Upper lobe of left lung (tissue), 6 donors: ENCODE results near the gene ZNF629. TPM values are rescaled to one million over a fixed set of nuclear protein-coding genes. Genes with fewer than 3 reads are reported as not detected.

Source experiments
- ATAC-seq, 2 donors: fragments of 200-7000 bp; cut with Tn5 transposase; one replicate each; pipeline ENCODE4 v1.9.1; 2022; ENCODE audit warnings: mild to moderate bottlenecking in 2 of 2, moderate library complexity in 2 of 2; ENCODE audit not compliant: low FRiP score in 2 of 2
- DNase-seq, 2 donors: peaks; one replicate each; pipeline ENCODE4 v3.0.0-alpha.2; 2019 to 2020
- H3K27ac ChIP-seq, 4 donors: fragments of 200-600 bp; sonication (generic); one replicate each; pipeline ENCODE4 v1.5.1; 2016 to 2019
- H3K27me3 ChIP-seq, 4 donors: fragments of 200-600 bp; sonication (generic); one replicate each; pipeline ENCODE4 v1.5.1; 2017 to 2019
- H3K36me3 ChIP-seq, 4 donors: fragments of 200-600 bp; sonication (generic); one replicate each; pipeline ENCODE4 v1.5.1; 2016 to 2019
- H3K4me1 ChIP-seq, 4 donors: fragments of 200-600 bp; sonication (generic); one replicate each; pipeline ENCODE4 v1.5.1; 2018 to 2019
- H3K4me3 ChIP-seq, 4 donors: fragments of 200-600 bp; sonication (generic); one replicate each; pipeline ENCODE4 v1.5.1; 2017 to 2019; ENCODE audit warnings: mild to moderate bottlenecking in 2 of 4, moderate library complexity in 1 of 4
- H3K9me3 ChIP-seq, 4 donors: fragments of 200-600 bp; sonication (generic); one replicate each; pipeline ENCODE4 v1.5.1; 2018 to 2019
- CTCF ChIP-seq, 6 experiments: fragments of 450-650 bp in 4 of 6; fragments of 200-600 bp in 2 of 6; sonication (generic) in 2 of 6; IDR thresholded peaks; one replicate each; pipeline ENCODE4 v1.5.1; 2016 to 2019; ENCODE audit warnings: antibody characterized with exemption in 6 of 6
- EP300 ChIP-seq, 4 donors: sonication (generic); formaldehyde crosslinking; IDR thresholded peaks; one replicate each; pipeline ENCODE4 v1.5.1; 2017; ENCODE audit warnings: antibody characterized with exemption in 4 of 4, control low read depth in 2 of 4
- POLR2A ChIP-seq, 4 donors: fragments of 450-650 bp; IDR thresholded peaks; one replicate each; pipeline ENCODE4 v1.5.1; 2016 to 2017; ENCODE audit warnings: antibody characterized with exemption in 4 of 4, mild to moderate bottlenecking in 2 of 4
- POLR2AphosphoS5 ChIP-seq, 2 donors: sonication (generic); formaldehyde crosslinking; IDR thresholded peaks; one replicate each; pipeline ENCODE4 v1.5.1; 2017; ENCODE audit warnings: antibody characterized with exemption in 2 of 2
- WGBS, 2 donors: methylation state at CpG; one replicate each; pipeline ENCODE4 v1.1.5; 2017 to 2018; 5-methylcytosine and 5-hydroxymethylcytosine counted together
- total RNA-seq, 6 donors: library from RNA; depleted of rRNA in 4 of 6; stranded (reverse); fragments of >200 nt in 4 of 6; gene quantifications; one replicate each; pipeline versions ENCODE4 v1.1.0 to v1.2.1, GENCODE V29; 2016 to 2021
- donor health status: DM: no; HTN: no; CAD: no; lungs with moderate emphysema.
- donor health status: DM: no; HTN: yes; CAD: no; lungs with severe emphysema.

Gene ZNF629
- total RNA-seq, 6 donors from 2014 or later: 13.1 to 32.5 (median 14.8) TPM

DNA sequence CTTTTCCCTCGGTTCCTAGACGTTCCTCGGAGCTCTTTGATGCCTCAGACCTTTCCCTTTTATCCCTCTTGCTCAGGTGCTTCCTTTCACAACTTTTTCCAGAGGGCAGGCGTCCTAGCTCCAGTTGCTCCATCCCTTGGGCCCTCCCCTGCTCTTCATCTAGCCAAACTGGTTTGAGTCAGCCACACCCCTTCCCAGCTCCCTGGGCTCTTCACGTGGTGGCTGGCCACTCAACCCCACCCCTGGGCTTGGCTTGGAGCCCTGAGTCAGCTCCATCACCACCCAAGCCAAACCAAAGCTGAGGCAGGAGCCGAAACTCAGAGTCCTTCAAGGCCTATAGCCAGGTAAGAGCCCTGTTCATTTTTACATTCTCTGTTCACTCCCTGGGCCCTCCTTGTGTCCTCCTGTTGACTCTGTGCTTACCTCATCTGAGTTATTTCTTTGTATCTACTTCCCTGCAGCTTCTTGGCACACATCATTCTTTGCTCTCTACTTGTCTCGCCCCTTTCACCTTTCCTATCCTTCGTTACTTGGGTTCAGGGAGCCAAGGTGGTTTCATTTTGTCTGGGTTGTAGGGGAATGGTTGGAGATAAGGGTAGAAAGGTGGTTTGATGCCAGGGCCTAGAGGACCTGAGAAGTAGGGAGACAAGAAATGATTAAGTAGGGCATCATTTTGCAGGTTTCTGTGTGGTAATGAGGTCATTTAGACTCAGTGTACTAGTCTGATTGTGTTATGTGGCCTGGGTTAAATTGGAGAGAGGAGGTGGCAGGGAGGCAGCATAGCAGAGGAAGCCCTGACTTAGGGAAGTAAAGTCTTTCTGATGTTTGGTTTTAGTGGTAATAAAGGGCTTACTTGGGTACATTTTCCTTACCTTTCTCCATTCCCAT is 46.4 kb downstream of the ZNF629 start:
- TF ChIP-seq POLR2AphosphoS5 (IDR thresholded peaks at IDR 0.05): peak in 1 of 2 donors; percentile 69
- TF ChIP-seq EP300 (IDR thresholded peaks at IDR 0.05): peak in 1 of 4 donors; percentile 89
- peak in 3 of 4 donors; percentile 7 to 66 (median 27) for TF ChIP-seq POLR2A (IDR thresholded peaks at IDR 0.05)
- TF ChIP-seq CTCF (IDR thresholded peaks at IDR 0.05): no peak
- Histone ChIP-seq H3K4me3 (peak overlapping the region in 3 of 4 donors; percentile 21 to 39 (median 34)), H3K36me3 (peaks cover 30 to 69% (median 61%) of the 10 kb centered on the region in 4 donors), H3K27ac (peak overlapping the region; percentile 81 to 88 (median 86)), H3K4me1 (peaks cover 4 to 27% (median 21%) of the 10 kb centered on the region in 4 donors), H3K9me3 (no peaks in the 10 kb centered on the region), H3K27me3 (no peaks in the 10 kb centered on the region)
- ATAC-seq: peak; percentile 91 to 92
- DNase-seq: peak in 1 of 2 donors; percentile 89
- WGBS, 2 donors: 53 to 60% methylated on average over 8 of the region's 8 CpGs

- H3K27me3 ChIP-seq: no peaks in the 10 kb centered on the region
- H3K9me3 ChIP-seq: no peaks in the 10 kb centered on the region
- peaks cover 4 to 27% (median 21%) of the 10 kb centered on the region in 4 donors for H3K4me1 ChIP-seq
- peak; percentile 21 to 86 for DNase-seq
- H3K27ac ChIP-seq: peak overlapping the region; percentile 15 to 88 (median 86)
- peaks cover 37 to 71% (median 66%) of the 10 kb centered on the region in 4 donors for H3K36me3 ChIP-seq
- TF ChIP-seq POLR2AphosphoS5 (IDR thresholded peaks at IDR 0.05) (no peak), POLR2A (IDR thresholded peaks at IDR 0.05) (no peak), EP300 (IDR thresholded peaks at IDR 0.05) (no peak), CTCF (IDR thresholded peaks at IDR 0.05) (no peak)
- 91 to 94% methylated on average over 13 to 37 of the region's 37 CpGs for WGBS, 2 donors
- ATAC-seq: no peak
- no peak overlapping the region for H3K4me3 ChIP-seq
Measured at GRCh38 chr16:30738984-30739951, 47.7 kb downstream of the ZNF629 start.

DNA sequence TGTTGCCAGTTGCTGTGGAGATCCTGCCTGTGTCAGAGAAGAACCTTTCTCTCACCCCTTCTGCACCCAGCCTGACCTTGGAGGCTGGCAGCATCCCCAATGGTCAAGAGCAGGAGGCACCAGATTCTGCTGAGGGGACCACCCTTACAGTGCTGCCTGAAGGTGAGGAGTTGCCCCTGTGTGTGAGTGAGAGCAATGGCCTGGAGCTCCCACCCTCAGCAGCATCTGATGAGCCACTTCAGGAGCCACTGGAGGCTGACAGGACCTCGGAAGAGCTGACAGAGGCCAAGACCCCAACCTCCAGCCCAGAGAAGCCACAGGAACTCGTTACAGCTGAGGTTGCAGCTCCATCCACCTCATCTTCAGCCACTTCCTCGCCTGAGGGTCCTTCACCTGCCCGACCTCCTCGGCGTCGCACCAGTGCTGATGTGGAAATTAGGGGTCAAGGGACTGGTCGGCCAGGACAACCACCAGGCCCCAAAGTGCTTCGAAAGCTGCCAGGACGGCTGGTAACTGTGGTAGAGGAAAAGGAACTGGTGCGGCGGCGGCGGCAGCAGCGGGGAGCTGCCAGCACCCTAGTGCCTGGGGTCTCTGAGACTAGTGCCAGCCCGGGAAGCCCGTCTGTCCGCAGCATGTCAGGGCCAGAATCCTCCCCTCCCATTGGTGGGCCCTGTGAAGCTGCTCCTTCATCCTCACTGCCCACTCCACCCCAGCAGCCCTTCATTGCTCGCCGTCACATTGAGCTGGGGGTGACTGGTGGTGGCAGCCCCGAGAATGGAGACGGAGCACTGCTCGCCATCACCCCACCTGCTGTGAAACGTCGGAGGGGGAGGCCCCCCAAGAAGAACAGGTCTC is 49.0 kb downstream of the ZNF629 start:
- WGBS, 2 donors: 92 to 93% methylated on average over 21 to 24 of the region's 25 CpGs
- H3K27ac ChIP-seq: peak overlapping the region in 1 of 4 donors; percentile 85

More for the DNA sequence above, 49.0 kb downstream of the ZNF629 start:
- TF ChIP-seq POLR2AphosphoS5 (IDR thresholded peaks at IDR 0.05): no peak
- no peak for TF ChIP-seq CTCF (IDR thresholded peaks at IDR 0.05)
- no peak for TF ChIP-seq POLR2A (IDR thresholded peaks at IDR 0.05)
- TF ChIP-seq EP300 (IDR thresholded peaks at IDR 0.05): no peak
- no peaks in the 10 kb centered on the region for H3K9me3 ChIP-seq
- H3K4me3 ChIP-seq: no peak overlapping the region
- no peaks in the 10 kb centered on the region for H3K27me3 ChIP-seq
- H3K36me3 ChIP-seq: peaks cover 49 to 73% (median 67%) of the 10 kb centered on the region in 4 donors
- H3K4me1 ChIP-seq: peaks cover 4 to 27% (median 21%) of the 10 kb centered on the region in 4 donors
- ATAC-seq (no peak), DNase-seq (peak in 1 of 2 donors; percentile 10)
